Osteocyte (in vitro differentiated cells): ENCODE data around the gene CDC42SE2. TPM values are rescaled to one million over a fixed set of nuclear protein-coding genes. Genes with fewer than 3 reads are reported as not detected.
"Not testable (repeated sequence)": the region's sequence is repeated elsewhere in the genome, so short reads cannot be mapped to it uniquely, and the experiment has no call there.

Source experiments
- DNase-seq: peaks from one replicate; pipeline ENCODE4 v3.0.0; 2021; ENCODE audit warnings: mixed read lengths; ENCODE audit not compliant: unreplicated experiment; ENCODE audit errors: extremely low spot score
- H3K27ac Mint-ChIP-seq: one replicate; pipeline ENCODE4 v1.8.0; 2021; ENCODE audit warnings: mild to moderate bottlenecking, mixed read lengths; ENCODE audit not compliant: unreplicated experiment
- H3K27me3 Mint-ChIP-seq: one replicate; pipeline ENCODE4 v1.8.0; 2021; ENCODE audit warnings: mixed read lengths; ENCODE audit not compliant: unreplicated experiment
- H3K36me3 Mint-ChIP-seq: one replicate; pipeline ENCODE4 v1.8.0; 2021; ENCODE audit warnings: mixed read lengths; ENCODE audit not compliant: unreplicated experiment
- H3K4me1 Mint-ChIP-seq: one replicate; pipeline ENCODE4 v1.8.0; 2021; ENCODE audit warnings: mixed read lengths; ENCODE audit not compliant: unreplicated experiment
- H3K4me3 Mint-ChIP-seq: one replicate; pipeline ENCODE4 v1.8.0; 2021; ENCODE audit warnings: mild to moderate bottlenecking, moderate library complexity, mixed read lengths; ENCODE audit not compliant: unreplicated experiment
- H3K9me3 Mint-ChIP-seq: one replicate; pipeline ENCODE4 v1.8.0; 2021; ENCODE audit warnings: mixed read lengths; ENCODE audit not compliant: unreplicated experiment
- CTCF ChIP-seq: fragments of 200-600 bp; sonication (generic); IDR thresholded peaks from 2 replicates; pipeline ENCODE4 v1.5.0; 2021; ENCODE audit warnings: antibody characterized with exemption, mild to moderate bottlenecking, moderate library complexity
- total RNA-seq: library from RNA; stranded (reverse); gene quantifications from 2 replicates; pipeline ENCODE4 v1.2.1, GENCODE V29; 2021

The CDC42SE2 gene
- total RNA-seq, 1 donor from 2014 or later, result 21.6 TPM

GRCh38 chr5:131265311-131265803 lies 1.5 kb downstream of the CDC42SE2 start:
- Mint-ChIP-seq H3K36me3 (no peaks in the 10 kb centered on the region), H3K27ac (peak overlapping the region; percentile 85)

DNA sequence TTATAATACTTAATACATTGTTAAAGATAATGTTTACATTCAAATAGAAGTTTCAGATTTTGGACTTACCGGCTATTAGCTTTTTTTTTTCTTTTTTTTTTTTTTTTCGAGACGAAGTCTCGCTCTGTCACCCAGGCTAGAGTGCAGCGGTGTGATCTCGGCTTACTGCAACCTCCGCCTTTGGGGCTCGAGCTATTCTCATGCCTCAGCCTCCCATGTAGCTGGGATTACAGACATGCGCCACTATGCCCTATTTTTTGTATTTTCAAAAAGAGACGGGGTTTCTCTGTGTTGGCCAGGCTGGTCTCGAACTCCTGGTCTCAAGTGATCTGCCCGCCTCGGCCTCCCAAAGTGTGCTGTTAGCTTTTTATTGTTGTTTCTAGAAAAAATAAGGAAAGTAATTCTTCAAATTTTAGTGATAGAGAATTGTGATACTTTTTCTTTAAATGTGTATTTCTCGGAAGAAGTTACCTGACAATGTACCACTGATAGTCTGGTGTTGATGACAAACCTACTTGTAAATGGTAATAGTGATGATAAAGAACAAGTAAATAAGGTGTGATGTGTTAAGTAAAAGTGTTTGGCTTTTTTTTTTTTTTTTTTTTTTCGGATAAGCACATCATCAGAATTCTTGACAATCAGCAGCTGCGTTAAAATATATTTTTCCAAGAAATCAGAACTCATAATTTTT lies 2.7 kb downstream of the CDC42SE2 start:
- H3K36me3 Mint-ChIP-seq, result no peaks in the 10 kb centered on the region
- no peak for TF ChIP-seq CTCF
- no peaks in the 10 kb centered on the region for H3K9me3 Mint-ChIP-seq
- H3K27ac Mint-ChIP-seq, result no peak overlapping the region
- DNase-seq, result no peak
- peaks cover 40% of the 10 kb centered on the region for H3K4me1 Mint-ChIP-seq
- H3K27me3 Mint-ChIP-seq, result no peaks in the 10 kb centered on the region
- no peak overlapping the region for H3K4me3 Mint-ChIP-seq

More at GRCh38 chr5:131265311-131265803, 1.5 kb downstream of the CDC42SE2 start:
- DNase-seq, result no peak
- Mint-ChIP-seq H3K27me3 (no peaks in the 10 kb centered on the region), H3K9me3 (no peaks in the 10 kb centered on the region), H3K4me3 (peak overlapping the region; percentile 90), H3K4me1 (peaks cover 37% of the 10 kb centered on the region)
- peak; percentile 45 for TF ChIP-seq CTCF

- Mint-ChIP-seq H3K4me1 (peaks cover 39% of the 10 kb centered on the region), H3K27ac (no peak overlapping the region)
Observed at GRCh38 chr5:131268758-131269370, 5.0 kb downstream of the CDC42SE2 start.

DNA sequence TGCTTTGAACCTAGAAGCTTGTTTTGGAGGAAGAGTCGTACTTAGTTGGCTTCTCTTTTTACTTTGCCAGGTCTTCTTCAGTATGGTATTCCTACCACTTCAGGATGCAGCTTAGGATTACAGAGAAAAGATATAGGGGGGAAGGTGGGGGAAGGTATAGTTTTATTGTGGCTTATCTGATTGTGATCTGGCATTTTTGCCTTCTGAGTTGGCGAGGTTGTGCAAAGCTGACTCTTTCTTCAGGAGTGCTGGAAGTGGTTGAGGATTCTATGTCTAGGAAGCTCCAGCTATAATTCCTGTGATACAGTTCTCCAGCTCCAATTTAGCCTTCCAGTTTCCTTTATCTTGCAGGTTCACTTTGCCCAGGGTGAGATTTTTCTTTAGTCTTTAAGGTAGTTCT lies 7.0 kb downstream of the CDC42SE2 start:
- no peak overlapping the region for H3K4me3 Mint-ChIP-seq
- no peak for DNase-seq
- no peak overlapping the region for H3K27ac Mint-ChIP-seq
- peaks cover 31% of the 10 kb centered on the region for H3K4me1 Mint-ChIP-seq
- no peaks in the 10 kb centered on the region for H3K9me3 Mint-ChIP-seq
- H3K27me3 Mint-ChIP-seq, result no peaks in the 10 kb centered on the region
- no peaks in the 10 kb centered on the region for H3K36me3 Mint-ChIP-seq
- TF ChIP-seq CTCF, result no peak

More at GRCh38 chr5:131268758-131269370, 5.0 kb downstream of the CDC42SE2 start:
- no peak for DNase-seq
- Mint-ChIP-seq H3K9me3 (no peaks in the 10 kb centered on the region), H3K36me3 (no peaks in the 10 kb centered on the region), H3K27me3 (no peaks in the 10 kb centered on the region), H3K4me3 (no peak overlapping the region)
- TF ChIP-seq CTCF, result no peak

DNA sequence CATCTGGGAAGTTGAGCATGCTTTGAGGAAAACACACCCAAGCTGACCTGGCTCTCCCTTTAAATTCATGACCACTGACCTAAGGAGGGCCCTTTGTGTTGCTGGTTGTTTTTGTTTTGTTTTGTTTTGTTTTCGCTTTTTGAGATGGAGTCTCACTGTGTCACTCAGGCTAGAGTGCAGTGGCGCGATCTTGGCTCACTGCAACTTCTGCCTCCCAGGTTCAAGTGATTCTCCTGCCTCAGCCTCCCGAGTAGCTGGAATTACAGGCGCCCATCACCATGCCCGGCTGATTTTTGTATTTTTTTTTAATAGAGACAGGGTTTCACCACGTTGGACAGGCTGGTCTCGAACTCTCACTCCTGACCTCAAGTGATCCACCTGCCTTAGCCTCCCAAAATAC lies 8.0 kb downstream of the CDC42SE2 start:
- DNase-seq, H3K36me3 Mint-ChIP-seq, H3K9me3 Mint-ChIP-seq, H3K4me3 Mint-ChIP-seq, H3K27me3 Mint-ChIP-seq: not testable (repeated sequence)
- Mint-ChIP-seq H3K27ac (peak overlapping the region; percentile 2), H3K4me1 (peaks cover 24% of the 10 kb centered on the region)
